K562 (cell line): ENCODE results near the gene NLRP7. TPM values are rescaled to one million over a fixed set of nuclear protein-coding genes. Genes with fewer than 3 reads are reported as not detected.

Source experiments
- BACH1 ChIP-seq: fragments of 200-800 bp; sonication (Bioruptor generic); IDR thresholded peaks from 2 replicates; pipeline ENCODE4 v1.6.1; 2016; ENCODE audit warnings: missing genetic modification characterization, missing compliant biosample characterization
- CBFA2T3 ChIP-seq: fragments of 450-650 bp; IDR thresholded peaks from 2 replicates; pipeline ENCODE4 v1.6.1; 2017
- CBFB ChIP-seq: sonication (generic); formaldehyde crosslinking; IDR thresholded peaks from 2 replicates; pipeline ENCODE4 v1.4.0; 2020; ENCODE audit warnings: mild to moderate bottlenecking, missing genetic modification reagents
- CHD4 ChIP-seq: fragments of 200-600 bp; sonication (generic); IDR thresholded peaks from 3 replicates; pipeline ENCODE4 v1.6.1; 2012; ENCODE audit warnings: low read depth, mild to moderate bottlenecking, mixed read lengths, low read length, inconsistent platforms; ENCODE audit not compliant: insufficient read depth, insufficient replicate concordance, poor library complexity, severe bottlenecking
- CTBP1 ChIP-seq: fragments of 450-650 bp; IDR thresholded peaks from 2 replicates; pipeline ENCODE4 v1.6.1; 2016; ENCODE audit warnings: borderline replicate concordance
- DMBX1 ChIP-seq: fragments of 250-450 bp; sonication (Bioruptor Pico); IDR thresholded peaks from 2 replicates; pipeline ENCODE4 v1.8.0; 2022; ENCODE audit warnings: inconsistent platforms, mild to moderate bottlenecking, moderate library complexity, borderline replicate concordance
- FOXJ2 ChIP-seq: fragments of 200-800 bp; sonication (Bioruptor generic); IDR thresholded peaks from 2 replicates; pipeline ENCODE4 v1.6.1; 2016; ENCODE audit warnings: missing genetic modification characterization, missing compliant biosample characterization
- FOXK2 ChIP-seq, 2 experiments: fragments of 450-650 bp; IDR thresholded peaks in 1 of 2; conservative IDR thresholded peaks in 1 of 2; 2 replicates each; pipeline ENCODE4 v1.6.1; 2016; ENCODE audit warnings: low read depth in 2 of 2, mild to moderate bottlenecking in 1 of 2
- GABPA ChIP-seq: fragments of 200-800 bp; sonication (Bioruptor generic); conservative IDR thresholded peaks from 2 replicates; pipeline ENCODE4 v1.6.1; 2016; ENCODE audit warnings: low read depth, missing genetic modification characterization, missing compliant biosample characterization
- HIVEP1 ChIP-seq: fragments of 250-450 bp; sonication (Bioruptor Pico); IDR thresholded peaks from 2 replicates; pipeline ENCODE4 v1.4.0; 2020; ENCODE audit warnings: mild to moderate bottlenecking
- HOMEZ ChIP-seq: fragments of 250-450 bp; sonication (Bioruptor Pico); IDR thresholded peaks from 2 replicates; pipeline ENCODE4 v1.4.0; 2020; ENCODE audit warnings: mild to moderate bottlenecking, moderate library complexity
- JUND ChIP-seq, 2 experiments: IDR thresholded peaks; 2 replicates in 1 of 2; 3 replicates in 1 of 2; pipeline ENCODE4 v1.6.1; 2011; ENCODE audit warnings: borderline replicate concordance in 2 of 2, low read depth in 2 of 2, low read length in 2 of 2, improper control_type of control experiment in 1 of 2, missing biosample characterization in 1 of 2, missing genetic modification characterization in 1 of 2, missing genetic modification reagents in 1 of 2
- MECOM ChIP-seq: fragments of 250-450 bp; sonication (Bioruptor Pico); IDR thresholded peaks from 2 replicates; pipeline ENCODE4 v1.8.0; 2022; ENCODE audit warnings: inconsistent platforms
- NCOA6 ChIP-seq: fragments of 450-650 bp; IDR thresholded peaks from 2 replicates; pipeline ENCODE4 v1.6.1; 2017; ENCODE audit warnings: mild to moderate bottlenecking
- PCBP2 ChIP-seq: fragments of 200-400 bp; formaldehyde crosslinking; IDR thresholded peaks from 2 replicates; pipeline ENCODE4 v1.6.1; 2018; ENCODE audit warnings: low read length, low read depth, mild to moderate bottlenecking, moderate library complexity; ENCODE audit not compliant: poor library complexity, severe bottlenecking
- RAD51 ChIP-seq: fragments of 450-650 bp; IDR thresholded peaks from 2 replicates; pipeline ENCODE4 v1.7.1; 2016; ENCODE audit warnings: low read depth, mild to moderate bottlenecking, borderline replicate concordance
- RBM14 ChIP-seq: fragments of 200-400 bp; formaldehyde crosslinking; IDR thresholded peaks from 2 replicates; pipeline ENCODE4 v1.6.1; 2018; ENCODE audit warnings: low read depth, mild to moderate bottlenecking, low read length, moderate library complexity, borderline replicate concordance; ENCODE audit not compliant: insufficient read depth
- SMARCA4 ChIP-seq: fragments of 450-650 bp; IDR thresholded peaks from 2 replicates; pipeline ENCODE4 v1.6.1; 2016
- STAG1 ChIP-seq: sonication (generic); formaldehyde crosslinking; IDR thresholded peaks from 2 replicates; pipeline ENCODE4 v1.5.0; 2020; ENCODE audit warnings: missing genetic modification reagents, borderline replicate concordance
- TRIM28 ChIP-seq: fragments of 450-650 bp; IDR thresholded peaks from 2 replicates; pipeline ENCODE4 v1.6.1; 2017
- ZNF507 ChIP-seq: conservative IDR thresholded peaks from 2 replicates; pipeline ENCODE4 v1.6.1; 2017; ENCODE audit warnings: missing genetic modification characterization, missing compliant biosample characterization
- ZNF639 ChIP-seq, 2 experiments: fragments of 200-800 bp in 1 of 2; sonication (Bioruptor generic) in 1 of 2; sonication (generic) in 1 of 2; formaldehyde crosslinking in 1 of 2; IDR thresholded peaks in 1 of 2; conservative IDR thresholded peaks in 1 of 2; 2 replicates each; pipeline versions ENCODE4 v1.5.0 to v1.6.1; 2016 to 2020; ENCODE audit warnings: missing compliant biosample characterization in 1 of 2, missing genetic modification characterization in 1 of 2, missing genetic modification reagents in 1 of 2
- polyA plus RNA-seq, 8 experiments: library from polyadenylated mRNA; depleted of rRNA in 4 of 8; stranded (reverse) in 5 of 8; unstranded in 3 of 8; fragments of >200 nt; fragmentation: Nextera tagmentation in 2 of 8; fragmentation: Illumina TruSeq in 1 of 8; extraction: Ambion mirVana in 2 of 8; extraction: Trizol in 1 of 8; gene quantifications; 2 replicates each; pipeline versions ENCODE4 v1.2.1 to v1.2.3, GENCODE V29; 2011 to 2014; ENCODE audit warnings: inconsistent platforms in 1 of 8, missing spikeins in 1 of 8
- total RNA-seq, 7 experiments: library from RNA; depleted of rRNA in 6 of 7; stranded (reverse); fragments of >200 nt in 6 of 7; fragmentation: Illumina TruSeq in 2 of 7; extraction: Trizol in 2 of 7; gene quantifications; 2 replicates each; pipeline versions ENCODE4 v1.2.1 to v1.2.3, GENCODE V29; 2011 to 2021; ENCODE audit warnings: low replicate concordance in 1 of 7
- TF ChIP-seq, protein P1 (sequence below): fragments of 250-450 bp; sonication (Bioruptor Pico); IDR thresholded peaks from 2 replicates; pipeline ENCODE4 v1.8.0; 2022; ENCODE audit warnings: moderate library complexity, mild to moderate bottlenecking, inconsistent platforms
- TF ChIP-seq, protein P2 (sequence below), 2 experiments: fragments of 450-650 bp in 1 of 2; sonication (generic) in 1 of 2; formaldehyde crosslinking in 1 of 2; IDR thresholded peaks in 1 of 2; conservative IDR thresholded peaks in 1 of 2; 2 replicates each; pipeline versions ENCODE4 v1.6.1 to v1.8.1; 2016 to 2023; ENCODE audit warnings: mild to moderate bottlenecking in 2 of 2, moderate library complexity in 2 of 2, inconsistent platforms in 1 of 2, missing genetic modification reagents in 1 of 2

Gene NLRP7
- total and polyA plus RNA-seq, 9 of the 15 experiments (the other 6 are each of a cell fraction or from before 2014, with no cell fraction given), result 0.03 to 0.22 (median 0.09) TPM; not detected in 3

GRCh38 chr19:54928299-54928698 lies 19.0 kb downstream of the NLRP7 start (continued):
- TF ChIP-seq, protein P1, sequence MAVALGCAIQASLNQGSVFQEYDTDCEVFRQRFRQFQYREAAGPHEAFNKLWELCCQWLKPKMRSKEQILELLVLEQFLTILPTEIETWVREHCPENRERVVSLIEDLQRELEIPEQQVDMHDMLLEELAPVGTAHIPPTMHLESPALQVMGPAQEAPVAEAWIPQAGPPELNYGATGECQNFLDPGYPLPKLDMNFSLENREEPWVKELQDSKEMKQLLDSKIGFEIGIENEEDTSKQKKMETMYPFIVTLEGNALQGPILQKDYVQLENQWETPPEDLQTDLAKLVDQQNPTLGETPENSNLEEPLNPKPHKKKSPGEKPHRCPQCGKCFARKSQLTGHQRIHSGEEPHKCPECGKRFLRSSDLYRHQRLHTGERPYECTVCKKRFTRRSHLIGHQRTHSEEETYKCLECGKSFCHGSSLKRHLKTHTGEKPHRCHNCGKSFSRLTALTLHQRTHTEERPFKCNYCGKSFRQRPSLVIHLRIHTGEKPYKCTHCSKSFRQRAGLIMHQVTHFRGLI (CRISPR knock-in tag), result no peak
- TF ChIP-seq RBM14 (no peak), ZNF639 (CRISPR knock-in tag; conservative IDR thresholded peaks at IDR 0.05 in 1 of 2, IDR thresholded peaks at IDR 0.05 in 1 of 2) (no peak), CTBP1 (no peak), BACH1 (tag) (no peak), MECOM (CRISPR knock-in tag) (no peak), GABPA (tag) (no peak), NCOA6 (no peak), CHD4 (no peak), RAD51 (no peak), SMARCA4 (no peak), HOMEZ (CRISPR knock-in tag) (no peak), TRIM28 (peak; percentile 99), JUND (IDR thresholded peaks at IDR 0.05; ENCODE audit: borderline replicate concordance, low read depth, low read length) (no peak), JUND (tag; IDR thresholded peaks at IDR 0.05; ENCODE audit: borderline replicate concordance, low read depth, low read length) (no peak), STAG1 (no peak), HIVEP1 (CRISPR knock-in tag) (no peak), CBFB (CRISPR knock-in tag) (no peak), FOXK2 (conservative IDR thresholded peaks at IDR 0.05 in 1 of 2, IDR thresholded peaks at IDR 0.05 in 1 of 2; ENCODE audit: low read depth in 2 of 2) (0 out of 4 replicates have a peak, but pooled peaks of 1 of the 2 experiments have one; percentile 39), FOXJ2 (tag) (no peak), ZNF507 (tag) (no peak), PCBP2 (no peak), DMBX1 (CRISPR knock-in tag) (no peak), CBFA2T3 (no peak)
- TF ChIP-seq, protein P2, sequence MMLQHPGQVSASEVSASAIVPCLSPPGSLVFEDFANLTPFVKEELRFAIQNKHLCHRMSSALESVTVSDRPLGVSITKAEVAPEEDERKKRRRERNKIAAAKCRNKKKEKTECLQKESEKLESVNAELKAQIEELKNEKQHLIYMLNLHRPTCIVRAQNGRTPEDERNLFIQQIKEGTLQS (IDR thresholded peaks at IDR 0.05), result no peak
- TF ChIP-seq, protein P2 (CRISPR knock-in tag; conservative IDR thresholded peaks at IDR 0.05), result no peak
